ENCODE data around the gene NCOA1.

GRCh38 chr2:24512831-24513230, 21.8 kb downstream of the NCOA1 start:
- TF ChIP-seq YY1 (IDR thresholded peaks at IDR 0.05; ENCODE audit: low read depth, low read length) (no peak), CTCF (IDR thresholded peaks at IDR 0.05 in 2 of 3, conservative IDR thresholded peaks at IDR 0.05 in 1 of 3; ENCODE audit: control insufficient read depth in 2 of 3, extremely low read depth in 1 of 3, insufficient read depth in 1 of 3, low read depth in 3 of 3, low read length in 3 of 3) (no peak), USF2 (IDR thresholded peaks at IDR 0.05; ENCODE audit: borderline replicate concordance, low read depth, low read length) (no peak), EZH2 (IDR thresholded peaks at IDR 0.05; ENCODE audit: borderline replicate concordance, control insufficient read depth, low read depth, low read length) (no peak), POLR2AphosphoS5 (IDR thresholded peaks at IDR 0.05; ENCODE audit: low read length) (no peak), JUNB (IDR thresholded peaks at IDR 0.05) (no peak)
- TF ChIP-seq, protein P1, sequence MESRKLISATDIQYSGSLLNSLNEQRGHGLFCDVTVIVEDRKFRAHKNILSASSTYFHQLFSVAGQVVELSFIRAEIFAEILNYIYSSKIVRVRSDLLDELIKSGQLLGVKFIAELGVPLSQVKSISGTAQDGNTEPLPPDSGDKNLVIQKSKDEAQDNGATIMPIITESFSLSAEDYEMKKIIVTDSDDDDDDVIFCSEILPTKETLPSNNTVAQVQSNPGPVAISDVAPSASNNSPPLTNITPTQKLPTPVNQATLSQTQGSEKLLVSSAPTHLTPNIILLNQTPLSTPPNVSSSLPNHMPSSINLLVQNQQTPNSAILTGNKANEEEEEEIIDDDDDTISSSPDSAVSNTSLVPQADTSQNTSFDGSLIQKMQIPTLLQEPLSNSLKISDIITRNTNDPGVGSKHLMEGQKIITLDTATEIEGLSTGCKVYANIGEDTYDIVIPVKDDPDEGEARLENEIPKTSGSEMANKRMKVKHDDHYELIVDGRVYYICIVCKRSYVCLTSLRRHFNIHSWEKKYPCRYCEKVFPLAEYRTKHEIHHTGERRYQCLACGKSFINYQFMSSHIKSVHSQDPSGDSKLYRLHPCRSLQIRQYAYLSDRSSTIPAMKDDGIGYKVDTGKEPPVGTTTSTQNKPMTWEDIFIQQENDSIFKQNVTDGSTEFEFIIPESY (IDR thresholded peaks at IDR 0.05): no peak

Data from GM12878 (cell line).